IMR-90 (cell line): ENCODE results near the gene KCNAB1. TPM values are rescaled to one million over a fixed set of nuclear protein-coding genes. Genes with fewer than 3 reads are reported as not detected.

Experiments
- ATAC-seq: fragments of 200-7000 bp; cut with Tn5 transposase; 2 replicates; pipeline ENCODE4 v1.9.1; 2020; ENCODE audit warnings: low read depth, mild to moderate bottlenecking, moderate library complexity
- BruUV-seq: library from RNA; stranded (reverse); fragments of 400-500 nt; replicated peaks from 2 replicates; lab custom pipeline; 2021; lab: Mats Ljungman, UMichigan
- CTCF ChIA-PET: fragments of 300-600 bp; formaldehyde crosslinking; extraction: SDS; loops from one replicate; lab custom pipeline; 2021; ENCODE audit warnings: antibody characterized with exemption; lab: Yijun Ruan, JAX
- POLR2A ChIA-PET: fragments of 300-600 bp; sonication (Branson Sonifier 250); formaldehyde crosslinking; loops from one replicate; lab custom pipeline; 2022; ENCODE audit warnings: antibody characterized with exemption; ENCODE audit not compliant: unreplicated experiment; lab: Charles Lee
- DNase-seq: peaks from one replicate; pipeline ENCODE4 v3.0.0; 2013
- H2AFZ ChIP-seq: replicated peaks from 2 replicates; pipeline ENCODE3; 2013; ENCODE audit warnings: low read length, mild to moderate bottlenecking; ENCODE audit not compliant: poor library complexity
- H2AK5ac ChIP-seq: 2 replicates; pipeline ENCODE4 v1.6.1; 2013; ENCODE audit warnings: low read depth, low read length, inconsistent platforms
- H2AK9ac ChIP-seq: replicated peaks from 2 replicates; pipeline ENCODE3; 2013; ENCODE audit warnings: mild to moderate bottlenecking, low read depth, low read length, moderate library complexity; ENCODE audit not compliant: poor library complexity
- H2BK120ac ChIP-seq: 2 replicates; pipeline ENCODE4 v1.6.1; 2013; ENCODE audit warnings: low read depth, low read length, inconsistent platforms
- H2BK15ac ChIP-seq: 3 replicates; pipeline ENCODE4 v1.6.1; 2013; ENCODE audit warnings: low read depth, low read length, inconsistent platforms
- H2BK20ac ChIP-seq: 2 replicates; pipeline ENCODE4 v1.6.1; 2013; ENCODE audit warnings: low read depth, mild to moderate bottlenecking, inconsistent platforms, low read length, moderate library complexity
- H2BK5ac ChIP-seq: 2 replicates; pipeline ENCODE4 v1.6.1; 2013; ENCODE audit warnings: mild to moderate bottlenecking, low read depth, low read length, inconsistent platforms; ENCODE audit not compliant: poor library complexity, severe bottlenecking
- H3K14ac ChIP-seq: replicated peaks from 2 replicates; pipeline ENCODE4 v1.6.1; 2013; ENCODE audit warnings: low read depth, low read length, inconsistent platforms
- H3K18ac ChIP-seq: 2 replicates; pipeline ENCODE4 v1.6.1; 2013; ENCODE audit warnings: low read depth, low read length, control low read depth
- H3K23ac ChIP-seq: 2 replicates; pipeline ENCODE4 v1.6.1; 2013; ENCODE audit warnings: low read depth, low read length, inconsistent platforms
- H3K27ac ChIP-seq: 2 replicates; pipeline ENCODE4 v1.5.1; 2013; ENCODE audit warnings: mild to moderate bottlenecking, control low read depth, low read length; ENCODE audit not compliant: insufficient read depth
- H3K27me3 ChIP-seq: 2 replicates; pipeline ENCODE4 v1.6.1; 2013; ENCODE audit warnings: low read length; ENCODE audit not compliant: control insufficient read depth, insufficient read depth
- H3K36me3 ChIP-seq: 2 replicates; pipeline ENCODE4 v1.6.1; 2013; ENCODE audit warnings: low read length, mixed read lengths; ENCODE audit not compliant: control insufficient read depth, insufficient read depth
- H3K4ac ChIP-seq: 2 replicates; pipeline ENCODE4 v1.6.1; 2013; ENCODE audit warnings: low read depth, low read length, inconsistent platforms
- H3K4me1 ChIP-seq: 2 replicates; pipeline ENCODE4 v1.6.1; 2013; ENCODE audit warnings: low read length, mixed read lengths; ENCODE audit not compliant: control insufficient read depth, insufficient read depth
- H3K4me2 ChIP-seq: 2 replicates; pipeline ENCODE4 v1.6.1; 2013; ENCODE audit warnings: low read depth, mild to moderate bottlenecking, control low read depth, low read length, moderate library complexity
- H3K4me3 ChIP-seq: 2 replicates; pipeline ENCODE4 v1.5.1; 2013; ENCODE audit warnings: low read depth, mild to moderate bottlenecking, control low read depth, low read length, moderate library complexity; ENCODE audit not compliant: insufficient read depth
- H3K56ac ChIP-seq: 2 replicates; pipeline ENCODE4 v1.6.1; 2013; ENCODE audit warnings: low read length, inconsistent platforms; ENCODE audit not compliant: insufficient read depth; ENCODE audit errors: extremely low read depth
- H3K79me1 ChIP-seq, 2 experiments: 2 replicates each; pipeline ENCODE4 v1.6.1; 2013; ENCODE audit warnings: low read length in 2 of 2, inconsistent platforms in 1 of 2, low read depth in 1 of 2
- H3K9ac ChIP-seq: 2 replicates; pipeline ENCODE4 v1.6.1; 2013; ENCODE audit warnings: low read depth, low read length, control low read depth
- H3K9me1 ChIP-seq: 2 replicates; pipeline ENCODE4 v1.6.1; 2013; ENCODE audit warnings: low read length, inconsistent platforms; ENCODE audit not compliant: insufficient read depth
- H3K9me3 ChIP-seq: 2 replicates; pipeline ENCODE4 v1.6.1; 2013; ENCODE audit warnings: low read length; ENCODE audit not compliant: control insufficient read depth, insufficient read depth
- H4K20me1 ChIP-seq: 2 replicates; pipeline ENCODE4 v1.6.1; 2013; ENCODE audit warnings: low read length, inconsistent platforms; ENCODE audit not compliant: insufficient read depth
- H4K5ac ChIP-seq: 2 replicates; pipeline ENCODE4 v1.6.1; 2013; ENCODE audit warnings: mild to moderate bottlenecking, low read depth, low read length, control low read depth
- H4K8ac ChIP-seq, 2 experiments: 2 replicates each; pipeline ENCODE4 v1.6.1; 2013; ENCODE audit warnings: low read depth in 2 of 2, low read length in 2 of 2, control low read depth in 1 of 2, inconsistent platforms in 1 of 2
- H4K91ac ChIP-seq: 2 replicates; pipeline ENCODE4 v1.6.1; 2013; ENCODE audit warnings: low read depth, low read length, inconsistent platforms; ENCODE audit not compliant: insufficient read depth
- BHLHE40 ChIP-seq: fragments of 150-350 bp; IDR thresholded peaks from 2 replicates; pipeline ENCODE4 v1.6.1; 2016; ENCODE audit warnings: mild to moderate bottlenecking, low read depth, low read length
- CEBPB ChIP-seq: IDR thresholded peaks from 2 replicates; pipeline ENCODE4 v1.6.1; 2012; ENCODE audit warnings: low read depth, low read length, improper control_type of control experiment
- CHD1 ChIP-seq: IDR thresholded peaks from 2 replicates; pipeline ENCODE4 v1.6.1; 2012; ENCODE audit warnings: low read depth, low read length, improper control_type of control experiment
- FOS ChIP-seq: fragments of 150-350 bp; IDR thresholded peaks from 2 replicates; pipeline ENCODE4 v1.6.1; 2016; ENCODE audit warnings: low read depth, low read length
- MAFK ChIP-seq: IDR thresholded peaks from 2 replicates; pipeline ENCODE4 v1.6.1; 2012; ENCODE audit warnings: low read depth, low read length, improper control_type of control experiment
- MAZ ChIP-seq: IDR thresholded peaks from 2 replicates; pipeline ENCODE4 v1.6.1; 2012; ENCODE audit warnings: low read depth, mild to moderate bottlenecking, low read length, improper control_type of control experiment, moderate library complexity, borderline replicate concordance
- MXI1 ChIP-seq: IDR thresholded peaks from 2 replicates; pipeline ENCODE4 v1.6.1; 2012; ENCODE audit warnings: low read depth, mild to moderate bottlenecking, low read length, moderate library complexity, borderline replicate concordance
- NFE2L2 ChIP-seq: fragments of 150-350 bp; IDR thresholded peaks from 2 replicates; pipeline ENCODE4 v1.6.1; 2016; ENCODE audit warnings: low read depth, mild to moderate bottlenecking, low read length
- POLR2A ChIP-seq: IDR thresholded peaks from 2 replicates; pipeline ENCODE4 v1.6.1; 2012; ENCODE audit warnings: mild to moderate bottlenecking, low read depth, low read length
- RAD21 ChIP-seq: IDR thresholded peaks from 2 replicates; pipeline ENCODE4 v1.6.1; 2012; ENCODE audit warnings: low read length, improper control_type of control experiment
- RCOR1 ChIP-seq: IDR thresholded peaks from 2 replicates; pipeline ENCODE4 v1.6.1; 2012; ENCODE audit warnings: mild to moderate bottlenecking, low read length, improper control_type of control experiment; ENCODE audit not compliant: insufficient replicate concordance
- RFX5 ChIP-seq: IDR thresholded peaks from 2 replicates; pipeline ENCODE4 v1.8.0; 2012; ENCODE audit warnings: low read depth, mild to moderate bottlenecking, low read length, moderate library complexity
- SMC3 ChIP-seq: fragments of 150-350 bp; IDR thresholded peaks from 2 replicates; pipeline ENCODE4 v1.6.1; 2016; ENCODE audit warnings: low read depth, mild to moderate bottlenecking, antibody characterized with exemption, low read length, moderate library complexity
- WGBS, 2 experiments: methylation state at CpG; one replicate each; pipeline versions ENCODE4 v1.1.5 to v1.1.7; 2013; ENCODE audit warnings: missing lambda C conversion rate in 2 of 2; ENCODE audit not compliant: insufficient read length in 1 of 2; ENCODE audit errors: extremely low coverage in 2 of 2; 5-methylcytosine and 5-hydroxymethylcytosine counted together
- dilution Hi-C: fragments of 300-500 bp; cut with HindIII; formaldehyde crosslinking; loops from one replicate; pipeline ENCODE4 v1.14.3; 2018; ENCODE audit warnings: low sequenced_read_pairs; ENCODE audit not compliant: unreplicated experiment
- in situ Hi-C: fragments of 300-500 bp; cut with MboI; formaldehyde crosslinking; loops from 3 replicates; pipeline ENCODE4 v1.14.3; 2019; ENCODE audit warnings: low sequenced_read_pairs, inconsistent platforms, mixed read lengths
- intact Hi-C: fragments of 100-400 bp; cut with micrococcal nuclease; formaldehyde crosslinking; loops from 2 replicates; pipeline ENCODE4 v1.10.0; 2022
- polyA plus RNA-seq, 3 experiments: library from polyadenylated mRNA; depleted of rRNA; stranded (reverse); fragments of >200 nt; gene quantifications; 2 replicates each; pipeline ENCODE4 v1.2.3, GENCODE V29; 2012; ENCODE audit warnings: low replicate concordance in 1 of 3
- total RNA-seq: library from RNA; depleted of rRNA; stranded (reverse); fragments of >200 nt; gene quantifications from 2 replicates; pipeline ENCODE4 v1.2.3, GENCODE V29; 2012
- TF ChIP-seq, protein P1 (sequence below): fragments of 150-350 bp; IDR thresholded peaks from 2 replicates; pipeline ENCODE4 v1.6.1; 2016; ENCODE audit warnings: low read depth, mild to moderate bottlenecking, low read length, moderate library complexity, borderline replicate concordance
- TF ChIP-seq, protein P2 (sequence below): fragments of 150-350 bp; IDR thresholded peaks from 2 replicates; pipeline ENCODE4 v1.6.1; 2017; ENCODE audit warnings: mild to moderate bottlenecking, antibody characterized with exemption, low read length, low read depth
- TF ChIP-seq, protein P3 (sequence below): conservative IDR thresholded peaks from 2 replicates; pipeline ENCODE4 v1.5.1; 2012; ENCODE audit warnings: mild to moderate bottlenecking, low read depth, low read length, improper control_type of control experiment

KCNAB1 gene
- total and polyA plus RNA-seq, 2 of the 4 experiments (the other 2 are of a cell fraction) = under 0.01 to 0.07 TPM

DNA sequence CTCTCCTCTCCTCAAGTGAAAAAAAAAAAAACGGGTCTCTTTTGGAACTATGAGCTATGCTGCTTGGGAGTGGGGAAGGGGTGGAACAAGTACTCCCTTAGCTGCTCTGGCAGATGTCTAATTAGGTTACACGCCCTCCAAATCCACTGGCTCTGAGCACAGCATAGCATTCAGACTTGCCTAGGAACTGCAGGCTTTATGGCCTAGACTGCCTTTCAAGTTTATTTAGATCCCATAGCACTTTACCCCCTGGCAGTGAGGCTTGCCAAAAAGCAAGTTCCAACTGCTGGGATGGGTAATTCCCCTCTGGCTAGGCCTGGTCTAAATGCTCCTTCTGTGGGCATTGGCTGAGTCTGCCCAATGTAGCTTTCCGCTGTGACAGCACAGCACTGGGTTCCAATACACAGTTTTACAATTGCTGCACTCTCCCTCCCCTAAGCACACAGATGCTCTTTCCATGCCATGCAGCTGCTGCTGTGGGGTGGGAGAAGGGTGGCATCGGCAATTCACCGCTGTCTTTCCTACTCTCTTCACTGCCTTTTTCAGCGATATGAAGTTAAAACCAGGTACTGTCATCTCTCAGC lies 152.8 kb downstream of the KCNAB1 start:
- Histone ChIP-seq H2BK120ac (no peak overlapping the region), H3K4ac (no peak overlapping the region), H4K5ac (no peak overlapping the region), H2BK5ac (no peak overlapping the region), H2BK20ac (no peak overlapping the region), H2AK9ac (no peak overlapping the region), H3K18ac (no peak overlapping the region), H3K79me1 (no peaks in the 10 kb centered on the region), H4K91ac (no peak overlapping the region), H3K36me3 (no peaks in the 10 kb centered on the region), H3K4me3 (no peak overlapping the region), H3K56ac (no peak overlapping the region), H3K9me1 (no peaks in the 10 kb centered on the region), H2BK15ac (no peak overlapping the region), H2AK5ac (no peak overlapping the region), H3K4me2 (no peak overlapping the region), H4K8ac (no peak overlapping the region), H3K23ac (no peak overlapping the region), H3K9ac (no peak overlapping the region), H3K27ac (no peak overlapping the region), H3K27me3 (no peaks in the 10 kb centered on the region), H2AFZ (no peak overlapping the region), H3K14ac (no peak overlapping the region), H3K9me3 (no peaks in the 10 kb centered on the region), H4K20me1 (no peaks in the 10 kb centered on the region), H3K4me1 (no peaks in the 10 kb centered on the region)
- BruUV-seq = no TSS peak
- TF ChIP-seq SMC3 (no peak), MXI1 (no peak), MAFK (no peak), CEBPB (no peak), MAZ (no peak), POLR2A (no peak), NFE2L2 (no peak), RFX5 (no peak), CHD1 (no peak), FOS (no peak), RCOR1 (no peak), RAD21 (no peak), BHLHE40 (no peak)
- TF ChIP-seq, protein P1, sequence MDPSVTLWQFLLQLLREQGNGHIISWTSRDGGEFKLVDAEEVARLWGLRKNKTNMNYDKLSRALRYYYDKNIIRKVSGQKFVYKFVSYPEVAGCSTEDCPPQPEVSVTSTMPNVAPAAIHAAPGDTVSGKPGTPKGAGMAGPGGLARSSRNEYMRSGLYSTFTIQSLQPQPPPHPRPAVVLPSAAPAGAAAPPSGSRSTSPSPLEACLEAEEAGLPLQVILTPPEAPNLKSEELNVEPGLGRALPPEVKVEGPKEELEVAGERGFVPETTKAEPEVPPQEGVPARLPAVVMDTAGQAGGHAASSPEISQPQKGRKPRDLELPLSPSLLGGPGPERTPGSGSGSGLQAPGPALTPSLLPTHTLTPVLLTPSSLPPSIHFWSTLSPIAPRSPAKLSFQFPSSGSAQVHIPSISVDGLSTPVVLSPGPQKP = no peak
- TF ChIP-seq, protein P2, sequence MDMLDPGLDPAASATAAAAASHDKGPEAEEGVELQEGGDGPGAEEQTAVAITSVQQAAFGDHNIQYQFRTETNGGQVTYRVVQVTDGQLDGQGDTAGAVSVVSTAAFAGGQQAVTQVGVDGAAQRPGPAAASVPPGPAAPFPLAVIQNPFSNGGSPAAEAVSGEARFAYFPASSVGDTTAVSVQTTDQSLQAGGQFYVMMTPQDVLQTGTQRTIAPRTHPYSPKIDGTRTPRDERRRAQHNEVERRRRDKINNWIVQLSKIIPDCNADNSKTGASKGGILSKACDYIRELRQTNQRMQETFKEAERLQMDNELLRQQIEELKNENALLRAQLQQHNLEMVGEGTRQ = no peak
- TF ChIP-seq, protein P3, sequence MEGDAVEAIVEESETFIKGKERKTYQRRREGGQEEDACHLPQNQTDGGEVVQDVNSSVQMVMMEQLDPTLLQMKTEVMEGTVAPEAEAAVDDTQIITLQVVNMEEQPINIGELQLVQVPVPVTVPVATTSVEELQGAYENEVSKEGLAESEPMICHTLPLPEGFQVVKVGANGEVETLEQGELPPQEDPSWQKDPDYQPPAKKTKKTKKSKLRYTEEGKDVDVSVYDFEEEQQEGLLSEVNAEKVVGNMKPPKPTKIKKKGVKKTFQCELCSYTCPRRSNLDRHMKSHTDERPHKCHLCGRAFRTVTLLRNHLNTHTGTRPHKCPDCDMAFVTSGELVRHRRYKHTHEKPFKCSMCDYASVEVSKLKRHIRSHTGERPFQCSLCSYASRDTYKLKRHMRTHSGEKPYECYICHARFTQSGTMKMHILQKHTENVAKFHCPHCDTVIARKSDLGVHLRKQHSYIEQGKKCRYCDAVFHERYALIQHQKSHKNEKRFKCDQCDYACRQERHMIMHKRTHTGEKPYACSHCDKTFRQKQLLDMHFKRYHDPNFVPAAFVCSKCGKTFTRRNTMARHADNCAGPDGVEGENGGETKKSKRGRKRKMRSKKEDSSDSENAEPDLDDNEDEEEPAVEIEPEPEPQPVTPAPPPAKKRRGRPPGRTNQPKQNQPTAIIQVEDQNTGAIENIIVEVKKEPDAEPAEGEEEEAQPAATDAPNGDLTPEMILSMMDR = no peak
- ATAC-seq (no peak), DNase-seq (no peak)
- intact Hi-C loops = no loop called here
- in situ Hi-C loops = no loop called here
- CTCF ChIA-PET = interaction anchor here (0.6 to 1.2 kb wide), 2 partner anchors 12 to 1843 kb away, joined by 5 read pairs; partner anchors contain the start of gene GPR149
- POLR2A ChIA-PET = no interaction called here
- dilution Hi-C loops = no loop called here
- no CpG with 5 or more reads among the region's 6 CpGs for WGBS, 2 experiments
